GM12878 (cell line): ENCODE results near the gene TRPM1. TPM values are rescaled to one million over a fixed set of nuclear protein-coding genes. Genes with fewer than 3 reads are reported as not detected.

Experiments
- ATAC-seq: fragments of 200-7000 bp; cut with Tn5 transposase; 3 replicates; pipeline ENCODE4 v1.9.1; 2020; ENCODE audit warnings: mild to moderate bottlenecking, moderate library complexity
- BruUV-seq: library from RNA; stranded (reverse); fragments of 400-500 nt; replicated peaks from 2 replicates; lab custom pipeline; 2021; lab: Mats Ljungman, UMichigan
- CTCF ChIA-PET: fragments of 300-600 bp; sonication (Branson Sonifier 250); formaldehyde crosslinking; extraction: SDS; loops from one replicate; lab custom pipeline; 2021; ENCODE audit warnings: inconsistent platforms; lab: Yijun Ruan, JAX
- POLR2A ChIA-PET: fragments of 350-600 bp; formaldehyde crosslinking; extraction: SDS; loops from one replicate; lab custom pipeline; 2021; ENCODE audit warnings: inconsistent platforms; lab: Charles Lee
- RAD21 ChIA-PET: fragments of 300-600 bp; sonication (Branson Sonifier 250); formaldehyde crosslinking; loops from one replicate; lab custom pipeline; 2023; ENCODE audit warnings: antibody characterized with exemption; ENCODE audit not compliant: unreplicated experiment; lab: Charles Lee
- SMC1A ChIA-PET: fragments of 300-600 bp; sonication (Branson Sonifier 250); formaldehyde crosslinking; loops from one replicate; lab custom pipeline; 2023; ENCODE audit not compliant: unreplicated experiment, uncharacterized antibody; lab: Charles Lee
- DNase-seq: peaks from one replicate; pipeline ENCODE4 v3.0.0-alpha.2; 2011; ENCODE audit warnings: low read depth, low spot score
- FAIRE-seq: peaks from 3 replicates; lab custom pipeline; 2011; peaks lifted over from hg19 to GRCh38; lab: Jason Lieb, UNC
- H2AFZ ChIP-seq: 2 replicates; pipeline ENCODE4 v1.6.0; 2011; ENCODE audit warnings: low read depth, low read length, control low read depth; ENCODE audit not compliant: control insufficient read depth
- H3K27ac ChIP-seq: 2 replicates; pipeline ENCODE4 v1.5.1; 2011; ENCODE audit warnings: control low read depth; ENCODE audit not compliant: control insufficient read depth, insufficient read depth
- H3K27me3 ChIP-seq, 2 experiments: replicated peaks in 1 of 2; 2 replicates each; pipeline versions ENCODE4 v1.6.0 to v1.6.1; 2011; ENCODE audit warnings: low read length in 1 of 2; ENCODE audit not compliant: control insufficient read depth in 2 of 2, insufficient read depth in 2 of 2
- H3K36me3 ChIP-seq, 2 experiments: 2 replicates each; pipeline ENCODE4 v1.5.1; 2011; ENCODE audit warnings: low read length in 1 of 2; ENCODE audit not compliant: control insufficient read depth in 2 of 2, insufficient read depth in 2 of 2
- H3K4me1 ChIP-seq: 2 replicates; pipeline ENCODE4 v1.6.1; 2011; ENCODE audit warnings: mild to moderate bottlenecking, low read length, moderate library complexity, mixed read lengths; ENCODE audit not compliant: control insufficient read depth, insufficient read depth
- H3K4me2 ChIP-seq: 2 replicates; pipeline ENCODE4 v1.6.0; 2011; ENCODE audit warnings: control low read depth; ENCODE audit not compliant: control insufficient read depth, insufficient read depth
- H3K4me3 ChIP-seq: fragments of 200-600 bp; sonication (generic); 2 replicates; pipeline ENCODE4 v1.5.1; 2016
- H3K79me2 ChIP-seq: 2 replicates; pipeline ENCODE4 v1.6.0; 2011; ENCODE audit warnings: low read length; ENCODE audit not compliant: control insufficient read depth, insufficient read depth
- H3K9ac ChIP-seq: 2 replicates; pipeline ENCODE4 v1.8.0; 2011; ENCODE audit warnings: low read length, control low read depth, mixed read lengths; ENCODE audit not compliant: control insufficient read depth, insufficient read depth
- H3K9me3 ChIP-seq: replicated peaks from 3 replicates; pipeline ENCODE4 v1.5.1; 2011; ENCODE audit warnings: mild to moderate bottlenecking, low read length; ENCODE audit not compliant: control insufficient read depth, insufficient read depth
- H4K20me1 ChIP-seq: 2 replicates; pipeline ENCODE4 v1.6.0; 2011; ENCODE audit not compliant: control insufficient read depth, insufficient read depth
- EP300 ChIP-seq, 2 experiments: fragments of 150-350 bp in 1 of 2; IDR thresholded peaks; 2 replicates each; pipeline ENCODE4 v1.6.1; 2011 to 2012; ENCODE audit warnings: low read depth in 2 of 2, low read length in 2 of 2, borderline replicate concordance in 1 of 2, improper control_type of control experiment in 1 of 2, inconsistent platforms in 1 of 2; ENCODE audit not compliant: control insufficient read depth in 1 of 2
- HCFC1 ChIP-seq: fragments of 150-350 bp; IDR thresholded peaks from 2 replicates; pipeline ENCODE4 v1.6.1; 2014; ENCODE audit warnings: low read length
- IKZF2 ChIP-seq, 2 experiments: fragments of 450-650 bp; IDR thresholded peaks; 2 replicates each; pipeline ENCODE4 v1.6.1; 2017; ENCODE audit warnings: mild to moderate bottlenecking in 2 of 2, moderate library complexity in 2 of 2
- KDM1A ChIP-seq: fragments of 200-600 bp; sonication (generic); IDR thresholded peaks from 2 replicates; pipeline ENCODE4 v1.6.1; 2016; ENCODE audit warnings: borderline replicate concordance
- NFIC ChIP-seq: IDR thresholded peaks from 2 replicates; pipeline ENCODE4 v1.6.1; 2012; ENCODE audit warnings: low read depth, mild to moderate bottlenecking, inconsistent platforms, low read length, moderate library complexity
- NFXL1 ChIP-seq: fragments of 450-650 bp; IDR thresholded peaks from 2 replicates; pipeline ENCODE4 v1.6.1; 2017; ENCODE audit warnings: antibody characterized with exemption, mild to moderate bottlenecking, borderline replicate concordance
- NR2C2 ChIP-seq: IDR thresholded peaks from 2 replicates; pipeline ENCODE4 v1.6.1; 2011; ENCODE audit warnings: borderline replicate concordance, low read depth; ENCODE audit not compliant: control insufficient read depth, insufficient read length
- POLR2A ChIP-seq: IDR thresholded peaks from 2 replicates; pipeline ENCODE4 v1.6.1; 2011; ENCODE audit warnings: low read depth, mild to moderate bottlenecking, low read length
- POU2F2 ChIP-seq: IDR thresholded peaks from 3 replicates; pipeline ENCODE4 v1.6.1; 2011; ENCODE audit warnings: low read depth, mild to moderate bottlenecking, low read length, borderline replicate concordance
- REST ChIP-seq: IDR thresholded peaks from 2 replicates; pipeline ENCODE4 v1.6.1; 2012; ENCODE audit warnings: mild to moderate bottlenecking, low read depth, low read length
- SMAD1 ChIP-seq: fragments of 450-650 bp; IDR thresholded peaks from 2 replicates; pipeline ENCODE4 v1.6.1; 2018; ENCODE audit warnings: mild to moderate bottlenecking, low read depth; ENCODE audit not compliant: partially characterized antibody
- SP1 ChIP-seq: IDR thresholded peaks from one replicate; pipeline ENCODE4 v1.6.1; 2011; ENCODE audit warnings: low read depth, low read length
- SREBF2 ChIP-seq: IDR thresholded peaks from 2 replicates; pipeline ENCODE4 v1.6.1; 2012; ENCODE audit warnings: mild to moderate bottlenecking, low read length
- TAF1 ChIP-seq: IDR thresholded peaks from 2 replicates; pipeline ENCODE4 v1.6.1; 2011; ENCODE audit warnings: mild to moderate bottlenecking, low read depth, low read length, borderline replicate concordance
- ZNF207 ChIP-seq: fragments of 450-650 bp; IDR thresholded peaks from 2 replicates; pipeline ENCODE4 v1.6.1; 2014; ENCODE audit warnings: antibody characterized with exemption, mild to moderate bottlenecking, borderline replicate concordance
- ZNF217 ChIP-seq: fragments of 450-650 bp; IDR thresholded peaks from 2 replicates; pipeline ENCODE4 v1.6.1; 2017; ENCODE audit warnings: antibody characterized with exemption, mild to moderate bottlenecking
- ZZZ3 ChIP-seq: IDR thresholded peaks from 2 replicates; pipeline ENCODE4 v1.6.1; 2011; ENCODE audit warnings: low read depth; ENCODE audit not compliant: control insufficient read depth, insufficient read length
- WGBS: methylation state at CpG from one replicate; pipeline ENCODE4 v1.1.6; 2016; ENCODE audit warnings: low lambda C conversion rate; ENCODE audit not compliant: insufficient replicate concordance, insufficient coverage; ENCODE audit errors: missing lambda C conversion rate; 5-methylcytosine and 5-hydroxymethylcytosine counted together
- in situ Hi-C: fragments of 300-500 bp; cut with MboI; formaldehyde crosslinking; loops from 9 replicates; pipeline ENCODE4 v1.14.3; 2018; ENCODE audit warnings: mixed read lengths
- intact Hi-C: fragments of 100-400 bp; cut with micrococcal nuclease; formaldehyde crosslinking; loops from one replicate; pipeline ENCODE4 v1.14.2; 2022; ENCODE audit not compliant: unreplicated experiment
- polyA plus RNA-seq, 11 experiments: library from polyadenylated mRNA; depleted of rRNA in 4 of 11; unstranded in 6 of 11; stranded (reverse) in 5 of 11; fragments of >200 nt; fragmentation: Nextera tagmentation in 4 of 11; fragmentation: Illumina TruSeq in 1 of 11; extraction: Ambion mirVana in 4 of 11; extraction: Trizol in 1 of 11; gene quantifications; 1 replicate in 1 of 11; 2 replicates in 10 of 11; pipeline versions ENCODE4 v1.2.1 to v1.2.3, GENCODE V29; 2011 to 2016; ENCODE audit warnings: inconsistent platforms in 2 of 11, missing spikeins in 2 of 11, low read depth in 1 of 11
- total RNA-seq, 4 experiments: library from RNA; depleted of rRNA in 3 of 4; stranded (reverse); fragments of >200 nt in 3 of 4; fragmentation: Illumina TruSeq in 1 of 4; extraction: Trizol in 1 of 4; gene quantifications; 2 replicates each; pipeline versions ENCODE4 v1.2.1 to v1.2.3, GENCODE V29; 2013 to 2021
- TF ChIP-seq, protein P1 (sequence below): fragments of 450-650 bp; IDR thresholded peaks from 2 replicates; pipeline ENCODE4 v1.6.1; 2017; ENCODE audit warnings: borderline replicate concordance
- TF ChIP-seq, protein P2 (sequence below): IDR thresholded peaks from 2 replicates; pipeline ENCODE4 v1.6.1; 2012; ENCODE audit warnings: low read depth, low read length, improper control_type of control experiment

Gene TRPM1
- total and polyA plus RNA-seq, 10 of the 15 experiments (the other 5 are each of a cell fraction or from before 2014, with no cell fraction given): 0.01 to 0.10 (median 0.05) TPM; not detected in 4

- TF ChIP-seq KDM1A (no peak), SREBF2 (no peak), NR2C2 (no peak)
- TF ChIP-seq, all 136 proteins: peak for 0
Observed at GRCh38 chr15:31070867-31071266, 30.7 kb downstream of the TRPM1 start (continued).

DNA sequence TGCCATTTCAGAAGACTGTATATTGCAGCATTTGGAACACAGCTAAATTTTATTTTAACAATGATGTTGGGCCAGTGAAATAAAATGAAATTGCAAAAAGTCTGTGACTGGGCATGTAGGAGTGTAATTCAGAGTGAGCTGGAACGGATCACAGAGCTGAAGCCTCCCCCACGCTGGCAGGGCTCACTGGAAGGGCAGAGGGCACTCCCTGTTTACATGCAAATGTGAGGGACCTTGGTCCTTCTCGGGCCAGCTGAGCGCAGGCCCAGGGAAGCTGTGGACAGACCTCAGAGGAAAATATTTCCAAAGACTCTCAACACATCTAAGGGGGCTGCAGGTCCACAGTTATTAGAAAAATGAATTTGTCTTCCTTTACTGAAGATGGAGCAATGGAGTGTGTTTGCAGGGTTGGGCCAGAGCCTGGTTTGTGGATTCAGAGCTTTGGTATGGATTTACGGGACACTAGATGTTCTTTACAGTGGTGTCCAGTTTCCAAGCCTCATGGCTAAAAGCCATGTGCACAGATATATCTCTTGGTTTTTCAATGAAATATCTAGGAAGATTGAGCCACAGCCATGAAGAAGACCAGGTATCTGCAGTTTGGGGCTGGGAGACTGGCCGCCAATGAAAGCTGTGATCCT lies 32.0 kb downstream of the TRPM1 start:
- 68% methylated on average over 6 of the region's 6 CpGs for WGBS
- H3K4me1 ChIP-seq: no peaks in the 10 kb centered on the region
- no peak overlapping the region for H2AFZ ChIP-seq
- H3K36me3 ChIP-seq: no peaks in the 10 kb centered on the region
- no peak for DNase-seq
- no peak overlapping the region for H3K4me3 ChIP-seq
- H3K27me3 ChIP-seq: no peaks in the 10 kb centered on the region
- no peak for FAIRE-seq
- BruUV-seq: no TSS peak
- H3K9me3 ChIP-seq: no peaks in the 10 kb centered on the region
- intact Hi-C loops (no loop called here), in situ Hi-C loops (no loop called here)
- H3K79me2 ChIP-seq: no peaks in the 10 kb centered on the region
- ChIA-PET CTCF (interaction anchor here (0.9 kb wide), 1 partner anchor 175 kb away, joined by 3 read pairs; no protein-coding TSS in a partner anchor), RAD21 (no interaction called here), SMC1A (interaction anchor here (1.0 kb wide), 1 partner anchor 9 kb away, joined by 3 read pairs; no protein-coding TSS in a partner anchor), POLR2A (no interaction called here)
- no peak for ATAC-seq
- H3K4me2 ChIP-seq: no peak overlapping the region
- no peak overlapping the region for H3K9ac ChIP-seq
- H4K20me1 ChIP-seq: no peaks in the 10 kb centered on the region
- H3K27ac ChIP-seq: no peak overlapping the region
- no peak for TF ChIP-seq NFIC
- no peak for TF ChIP-seq HCFC1
- TF ChIP-seq TAF1: no peak
- TF ChIP-seq NFXL1: no peak
- no peak for TF ChIP-seq POU2F2
- no peak for TF ChIP-seq ZNF217
- TF ChIP-seq EP300 (IDR thresholded peaks at IDR 0.05; ENCODE audit: borderline replicate concordance in 1 of 2, control insufficient read depth in 1 of 2, low read depth in 2 of 2, low read length in 2 of 2): no peak
- no peak for TF ChIP-seq REST
- no peak for TF ChIP-seq ZNF207
- TF ChIP-seq POLR2A: no peak
- TF ChIP-seq, protein P1, sequence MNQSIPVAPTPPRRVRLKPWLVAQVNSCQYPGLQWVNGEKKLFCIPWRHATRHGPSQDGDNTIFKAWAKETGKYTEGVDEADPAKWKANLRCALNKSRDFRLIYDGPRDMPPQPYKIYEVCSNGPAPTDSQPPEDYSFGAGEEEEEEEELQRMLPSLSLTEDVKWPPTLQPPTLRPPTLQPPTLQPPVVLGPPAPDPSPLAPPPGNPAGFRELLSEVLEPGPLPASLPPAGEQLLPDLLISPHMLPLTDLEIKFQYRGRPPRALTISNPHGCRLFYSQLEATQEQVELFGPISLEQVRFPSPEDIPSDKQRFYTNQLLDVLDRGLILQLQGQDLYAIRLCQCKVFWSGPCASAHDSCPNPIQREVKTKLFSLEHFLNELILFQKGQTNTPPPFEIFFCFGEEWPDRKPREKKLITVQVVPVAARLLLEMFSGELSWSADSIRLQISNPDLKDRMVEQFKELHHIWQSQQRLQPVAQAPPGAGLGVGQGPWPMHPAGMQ: no peak
- no peak for TF ChIP-seq NR2C2
- no peak for TF ChIP-seq SMAD1
- TF ChIP-seq IKZF2 (IDR thresholded peaks at IDR 0.05): no peak
- TF ChIP-seq ZZZ3: no peak
- TF ChIP-seq SP1: no peak
- TF ChIP-seq, protein P2, sequence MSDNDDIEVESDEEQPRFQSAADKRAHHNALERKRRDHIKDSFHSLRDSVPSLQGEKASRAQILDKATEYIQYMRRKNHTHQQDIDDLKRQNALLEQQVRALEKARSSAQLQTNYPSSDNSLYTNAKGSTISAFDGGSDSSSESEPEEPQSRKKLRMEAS: no peak
